ENCODE measurements around the gene CBARP.

- TF ChIP-seq FOS (IDR thresholded peaks at IDR 0.05; ENCODE audit: low read depth, low read length) (0 out of 2 replicates have a peak, but pooled peaks have one; percentile 10), RAD21 (IDR thresholded peaks at IDR 0.05; ENCODE audit: low read length) (no peak), POLR2A (IDR thresholded peaks at IDR 0.05; ENCODE audit: low read depth, low read length) (no peak), CTCF (conservative IDR thresholded peaks at IDR 0.05; ENCODE audit: low read depth, low read length) (no peak), BHLHE40 (IDR thresholded peaks at IDR 0.05; ENCODE audit: low read depth, low read length) (no peak), MXI1 (IDR thresholded peaks at IDR 0.05; ENCODE audit: borderline replicate concordance, low read depth, low read length) (no peak), SMC3 (IDR thresholded peaks at IDR 0.05; ENCODE audit: low read depth, low read length) (no peak), MAZ (IDR thresholded peaks at IDR 0.05; ENCODE audit: borderline replicate concordance, low read depth, low read length) (peak; percentile 21; the same call in 1 of the 2 replicates), USF2 (IDR thresholded peaks at IDR 0.05; ENCODE audit: low read depth, low read length) (no peak)
These were observed 48.4 kb downstream of the CBARP start for GRCh38 chr19:1189419-1189818.
